Activated CD4-positive, CD25-positive, alpha-beta regulatory T cell (primary cell): Measurements from ENCODE around the gene CMTM7.
"Not testable (repeated sequence)": the region's sequence is repeated elsewhere in the genome, so short reads cannot be mapped to it uniquely, and the experiment has no call there.

Source experiments
- DNase-seq, 4 experiments: peaks; one replicate each; lab custom pipeline; 2025; lab: John Stamatoyannopoulos, UW

Gene CMTM7

GRCh38 chr3:32381922-32382321, 9.7 kb upstream of the CMTM7 start:
- DNase-seq = no peak

DNA sequence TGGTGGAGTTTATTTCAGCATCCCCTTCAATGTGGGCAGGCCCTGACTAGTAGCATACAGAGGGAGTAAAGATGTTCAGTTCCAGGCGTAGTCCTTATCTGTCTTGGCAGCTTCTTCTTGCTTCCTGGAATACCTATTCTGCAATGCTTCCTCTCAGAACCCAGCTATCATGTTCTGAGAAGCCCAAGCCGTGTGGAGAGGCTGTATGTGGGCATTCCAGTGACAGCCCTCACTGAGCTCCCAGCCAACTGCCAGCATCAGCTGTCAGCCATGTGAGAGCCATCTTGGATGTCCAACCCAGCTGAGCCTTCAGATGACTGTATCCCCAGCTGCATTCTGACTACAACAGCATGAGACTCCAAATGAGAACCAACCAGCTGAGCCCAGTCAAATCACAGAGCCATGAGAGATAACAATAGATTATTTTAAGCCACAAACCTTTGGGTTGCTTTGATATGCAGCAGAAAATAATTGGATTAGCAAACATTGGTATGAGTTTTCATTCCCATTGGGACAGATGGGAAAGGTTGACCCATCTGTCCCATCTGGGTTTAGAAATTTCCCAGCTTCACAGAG, 8.4 kb upstream of the CMTM7 start:
- no peak for DNase-seq

- DNase-seq = no peak
Observed at GRCh38 chr3:32384938-32385337, 6.7 kb upstream of the CMTM7 start.

- no peak for DNase-seq
Observed at GRCh38 chr3:32387512-32387911, 4.1 kb upstream of the CMTM7 start.

DNA sequence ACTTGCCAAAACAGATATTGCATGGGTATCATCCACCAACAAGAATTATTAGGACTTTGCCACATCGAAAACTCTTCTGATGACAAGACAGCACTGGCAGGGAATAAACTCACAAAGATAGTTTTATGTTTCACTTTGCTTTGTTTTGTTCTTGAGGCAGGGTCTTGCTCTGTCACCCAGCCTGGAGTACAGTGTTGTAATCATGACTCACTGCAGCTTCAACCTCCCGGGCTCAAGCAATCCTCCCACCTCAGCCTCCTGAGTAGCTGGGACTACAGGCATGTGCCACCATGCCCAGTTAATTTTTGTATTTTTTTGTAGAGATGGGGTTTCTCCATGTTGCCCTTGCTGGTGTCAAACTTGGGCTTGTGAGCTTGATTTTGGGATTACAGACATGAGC, 2.1 kb upstream of the CMTM7 start:
- not testable (repeated sequence) for DNase-seq

DNA sequence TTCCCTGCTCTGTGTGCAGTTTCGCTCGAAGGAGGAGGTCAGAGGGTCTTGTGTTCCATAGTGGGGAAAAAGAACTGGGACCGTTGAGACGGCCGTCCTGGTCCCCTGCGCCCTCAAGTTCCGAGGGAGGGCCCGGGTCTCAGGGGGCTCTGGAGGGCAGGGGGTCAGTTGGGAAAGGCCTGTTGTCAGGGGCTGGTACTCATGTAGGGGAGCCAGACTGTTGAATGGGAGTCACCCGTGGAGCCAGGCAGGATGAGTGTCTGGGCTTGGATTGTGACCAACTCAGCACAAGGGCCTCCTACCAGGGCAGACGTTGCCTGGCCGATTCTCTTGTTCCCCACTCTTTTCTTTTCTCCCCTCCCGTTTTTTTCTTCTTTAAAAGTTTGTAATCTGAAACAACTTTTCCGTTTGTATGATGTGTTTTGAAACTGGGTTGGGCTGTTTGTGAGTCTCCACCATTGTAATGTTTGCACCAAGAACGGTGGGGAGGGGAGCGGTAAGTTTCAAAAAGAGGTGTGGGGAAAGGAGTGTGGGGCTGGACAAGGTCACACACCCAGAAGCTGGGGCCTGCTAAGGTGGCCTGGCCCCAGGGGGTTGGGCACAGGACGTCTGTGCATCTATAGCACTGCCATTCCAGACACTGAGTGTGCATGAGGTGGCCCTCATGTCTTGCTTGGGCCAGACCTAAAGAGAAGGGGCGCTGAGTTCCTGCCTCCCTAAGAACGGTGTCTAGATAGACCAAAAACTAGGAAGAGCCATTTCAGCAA, 1.1 kb downstream of the CMTM7 start:
- DNase-seq = peak in 1 of 4 experiments; percentile 8

DNA sequence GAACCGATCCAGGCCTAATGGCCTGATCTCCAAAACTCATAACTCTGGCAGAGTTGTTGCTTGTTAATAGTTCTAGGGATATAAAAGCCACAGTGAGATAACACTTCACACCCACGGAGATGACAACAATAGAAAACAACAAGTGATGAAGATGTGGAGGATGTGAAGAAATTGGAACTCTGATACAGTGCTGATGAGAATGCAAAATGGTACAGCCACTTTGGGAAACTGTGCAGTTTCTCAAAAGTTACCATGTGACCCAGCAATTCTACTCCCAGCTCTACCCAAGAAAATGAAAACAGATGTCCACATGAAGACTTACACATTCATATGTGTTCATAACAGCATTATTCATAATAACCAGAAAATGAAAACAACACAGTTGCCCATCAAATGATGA, 3.8 kb downstream of the CMTM7 start:
- DNase-seq = no peak

DNA sequence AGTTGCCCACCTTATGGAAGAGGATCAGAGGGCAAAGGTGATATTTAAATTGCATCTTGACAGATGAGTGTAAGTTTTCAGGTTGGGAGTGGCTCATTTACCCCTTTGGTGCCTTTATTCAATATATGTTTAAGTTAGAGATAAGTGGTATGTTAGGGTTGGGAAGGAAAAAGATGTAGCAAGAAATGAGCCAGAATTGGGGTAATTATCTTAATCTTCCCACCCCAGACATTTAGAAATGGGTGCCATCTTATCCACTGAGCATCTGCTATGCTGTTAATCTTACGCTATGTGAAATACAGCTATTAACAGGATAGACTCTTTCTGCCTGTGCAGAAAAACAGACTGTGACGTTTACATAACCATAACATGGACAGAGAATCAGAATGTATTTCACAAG, 6.3 kb downstream of the CMTM7 start:
- no peak for DNase-seq

DNA sequence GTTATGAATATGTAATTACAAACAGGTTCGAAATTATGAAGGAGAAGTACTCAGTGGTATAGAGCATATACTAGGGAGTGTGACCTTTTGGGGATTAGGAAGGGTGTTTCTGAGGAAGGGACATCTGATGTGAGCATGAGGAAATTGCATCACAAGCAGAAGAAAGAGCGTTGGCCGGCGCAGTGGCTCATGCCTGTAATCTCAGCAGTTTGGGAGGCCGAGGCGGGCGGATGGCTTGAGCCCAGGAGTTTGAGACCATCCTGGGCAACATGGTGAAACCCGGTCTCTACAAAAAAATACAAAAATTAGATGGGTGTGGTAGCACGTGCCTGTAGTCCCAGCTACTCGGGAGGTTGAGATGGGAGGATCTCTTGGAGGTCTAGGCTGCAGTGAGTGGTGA, 6.9 kb downstream of the CMTM7 start:
- DNase-seq = no peak

DNA sequence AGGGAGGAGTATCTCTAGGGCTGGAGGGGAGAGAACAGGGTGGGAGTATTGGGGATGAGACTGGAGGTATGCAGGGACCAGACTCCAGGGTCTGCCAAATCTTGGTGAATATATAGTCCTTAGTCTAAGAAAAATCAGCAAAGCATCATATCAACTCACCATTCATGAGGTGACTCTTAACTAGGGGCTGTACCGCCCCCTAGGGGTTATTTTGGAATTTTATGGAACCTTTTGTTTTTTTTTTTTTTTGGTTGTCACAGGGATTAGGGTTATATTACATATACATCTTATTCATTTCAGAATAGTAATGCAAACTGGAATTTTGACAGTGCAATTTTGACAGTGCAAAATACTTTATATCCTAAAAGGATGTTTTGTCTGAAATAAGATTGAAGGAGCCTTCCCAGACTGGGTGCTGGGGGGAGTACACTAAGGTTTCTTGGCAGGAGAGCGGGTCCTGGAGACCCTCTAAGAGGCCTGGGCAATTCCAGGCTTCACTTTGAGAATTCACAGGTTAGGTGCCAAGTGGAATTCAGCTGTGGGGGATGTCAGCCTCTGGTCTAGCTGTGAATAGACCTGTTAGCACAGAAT, 7.5 kb downstream of the CMTM7 start:
- DNase-seq = peak in 2 of 4 experiments; percentile 5 to 13

DNA sequence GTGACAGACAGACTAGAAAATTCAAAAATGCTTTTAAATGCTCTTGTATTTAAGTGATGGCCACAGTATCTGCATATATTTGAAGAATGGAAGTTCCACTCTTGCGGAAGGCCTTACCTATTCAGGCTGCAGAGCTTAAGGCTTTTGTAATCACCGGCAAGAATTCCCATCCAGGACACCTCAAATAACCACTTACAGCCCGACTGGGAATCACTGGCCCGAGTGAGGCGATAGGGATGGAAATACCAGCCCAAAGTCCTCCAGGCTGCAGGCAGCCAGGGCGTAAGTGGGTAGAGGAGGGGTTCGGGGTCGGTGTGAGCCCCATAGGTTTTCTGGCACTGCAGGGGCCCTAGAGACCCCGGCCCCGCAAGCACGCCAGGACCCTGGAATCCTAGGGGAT, 9.5 kb downstream of the CMTM7 start:
- no peak for DNase-seq

- DNase-seq = peak; percentile 7 to 59 (median 32)
Observed at GRCh38 chr3:32401556-32402081, 10.0 kb downstream of the CMTM7 start.

DNA sequence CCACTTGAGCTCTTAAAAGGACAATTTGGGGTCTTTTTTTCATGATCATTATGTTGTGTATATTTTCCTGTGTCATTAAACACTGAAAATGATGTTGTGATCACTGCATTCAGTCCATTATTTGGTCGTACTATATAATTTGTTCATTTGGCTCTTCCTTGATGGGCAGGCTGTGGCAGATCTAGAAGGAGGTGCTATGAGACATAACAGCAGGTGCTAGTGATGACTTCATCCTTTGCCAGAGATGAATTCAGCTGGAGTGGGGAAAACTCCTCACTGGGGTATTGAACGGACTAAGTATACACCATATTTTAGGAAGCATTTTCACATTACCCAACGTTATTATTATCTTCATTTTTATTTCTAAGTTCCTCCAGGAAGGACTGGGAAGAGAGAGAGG, 12.0 kb downstream of the CMTM7 start:
- DNase-seq = no peak

GRCh38 chr3:32404714-32405113, 13.1 kb downstream of the CMTM7 start:
- DNase-seq = no peak

DNA sequence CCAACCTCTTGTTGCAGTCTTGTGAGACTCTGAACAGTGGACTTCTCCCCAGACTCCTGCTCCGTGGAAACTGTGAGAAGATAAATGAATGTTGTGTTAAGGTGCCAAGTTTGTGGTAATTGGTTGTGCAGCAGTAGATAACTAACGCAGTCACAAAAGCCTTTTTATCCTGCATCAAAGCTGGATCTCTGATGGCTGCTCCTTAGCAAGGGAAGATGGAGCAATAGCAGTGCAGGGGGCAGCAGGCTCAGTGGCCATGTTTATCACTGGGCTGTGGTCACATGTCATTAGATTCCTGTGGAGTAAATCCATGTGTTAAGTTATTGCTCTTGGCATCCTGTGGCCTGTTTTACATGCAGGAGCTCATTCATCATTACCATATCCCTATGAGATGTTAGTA, 13.5 kb downstream of the CMTM7 start:
- no peak for DNase-seq

DNA sequence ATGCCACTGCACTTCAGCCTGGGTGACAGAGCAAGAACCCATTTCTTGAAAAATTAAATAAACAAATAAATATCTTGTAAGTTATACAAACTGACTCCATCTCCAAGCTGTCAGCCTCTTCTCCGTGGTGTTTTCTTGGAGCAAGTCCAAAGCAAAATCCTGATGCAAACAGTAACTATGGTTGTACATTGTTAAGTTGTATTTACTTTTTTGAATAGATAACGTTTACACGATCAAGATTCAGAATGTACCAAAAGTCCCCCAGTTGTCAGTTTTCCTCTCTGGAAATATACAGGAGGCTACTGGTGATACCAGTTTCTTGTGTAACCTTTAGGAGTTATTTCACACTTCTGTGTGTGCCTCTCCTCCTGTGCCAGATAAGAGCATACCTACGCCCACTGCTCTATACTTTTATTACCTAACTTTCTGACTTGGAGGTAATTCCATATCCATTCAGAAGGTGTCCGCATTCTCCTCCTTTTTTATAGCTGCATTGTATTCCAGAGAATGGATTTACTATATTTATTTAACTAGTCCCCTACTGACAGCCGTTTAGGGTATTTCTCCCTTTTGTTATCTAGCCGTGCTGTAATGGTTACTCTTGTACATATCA, 14.2 kb downstream of the CMTM7 start:
- DNase-seq = no peak

- no peak for DNase-seq
Observed at GRCh38 chr3:32406486-32407408, 15.1 kb downstream of the CMTM7 start.

DNA sequence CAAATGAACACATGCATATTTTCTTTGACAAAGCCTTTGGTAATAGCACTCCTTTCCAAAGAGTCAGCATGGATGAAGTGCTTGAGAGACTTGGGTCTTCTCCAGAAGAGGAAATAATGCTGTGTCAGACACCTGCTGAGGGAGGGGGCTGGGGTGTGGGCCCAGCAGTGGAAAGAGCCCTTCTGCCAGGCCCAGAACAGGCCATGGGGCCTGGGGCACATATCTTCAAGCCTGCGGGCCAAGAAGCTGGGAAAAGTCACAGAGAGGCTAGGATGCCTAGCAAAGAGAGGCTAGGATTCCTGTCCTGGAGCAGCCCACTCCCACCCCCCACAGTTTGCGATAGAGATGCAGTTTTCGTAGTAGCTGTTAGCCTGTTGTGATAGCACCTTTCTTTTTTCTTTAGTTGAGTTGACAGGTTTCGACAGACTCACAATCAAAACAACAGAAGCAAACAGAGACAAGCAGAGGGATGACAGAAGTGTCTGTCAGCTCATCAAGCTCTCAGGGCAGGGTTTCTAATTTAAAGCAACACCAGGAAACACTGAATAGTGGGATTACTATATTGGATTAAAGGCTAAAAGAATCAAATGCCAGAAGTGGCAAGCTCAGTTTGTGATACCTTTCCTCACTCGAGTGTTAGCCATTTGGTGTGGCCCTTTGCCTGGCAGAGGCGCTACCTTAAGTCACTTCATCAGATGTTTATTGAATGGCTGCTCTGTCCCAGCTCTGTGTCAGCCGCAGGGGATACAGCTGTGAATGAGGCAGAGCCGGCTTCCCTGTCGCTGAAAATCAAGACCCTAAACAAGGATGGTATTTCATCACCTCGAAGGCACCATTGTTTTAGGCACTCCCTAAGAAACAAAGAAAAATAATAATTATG, 19.0 kb downstream of the CMTM7 start:
- no peak for DNase-seq

DNA sequence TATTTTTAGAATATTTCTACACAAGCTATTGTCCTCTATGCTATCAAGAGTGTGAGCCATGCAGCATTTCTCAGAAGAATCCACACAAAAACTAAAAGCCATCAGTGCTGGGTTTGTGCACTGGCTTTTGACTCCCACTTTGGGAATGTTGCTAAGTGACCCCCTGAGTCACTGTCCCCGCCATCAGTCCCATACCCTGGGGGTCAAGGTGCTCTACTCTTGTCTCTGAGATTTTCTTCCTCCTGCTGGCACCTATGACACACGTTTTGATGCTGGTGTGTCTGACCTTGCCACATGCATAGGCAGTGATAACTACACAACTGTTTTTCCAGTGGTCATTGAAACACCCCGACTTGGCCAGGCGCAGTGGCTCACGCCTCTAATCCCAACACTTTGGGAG, 19.8 kb downstream of the CMTM7 start:
- no peak for DNase-seq

GRCh38 chr3:32412887-32413286, 21.2 kb downstream of the CMTM7 start:
- DNase-seq = no peak
